ENCODE measurements around the gene ALKBH1.
A peak's percentile ranks its signal among the peaks of the same experiment; 100 is the strongest.
"Not testable (repeated sequence)": the region's sequence is repeated elsewhere in the genome, so short reads cannot be mapped to it uniquely, and the experiment has no call there.

The ALKBH1 gene

GRCh38 chr14:77667331-77667730 lies 40.5 kb downstream of the ALKBH1 start:
- no peak for DNase-seq

- no peak for DNase-seq
Measured at GRCh38 chr14:77663293-77663692, 44.5 kb downstream of the ALKBH1 start.

- DNase-seq, result not testable (repeated sequence)
Measured at GRCh38 chr14:77661562-77661961, 46.3 kb downstream of the ALKBH1 start.

DNA sequence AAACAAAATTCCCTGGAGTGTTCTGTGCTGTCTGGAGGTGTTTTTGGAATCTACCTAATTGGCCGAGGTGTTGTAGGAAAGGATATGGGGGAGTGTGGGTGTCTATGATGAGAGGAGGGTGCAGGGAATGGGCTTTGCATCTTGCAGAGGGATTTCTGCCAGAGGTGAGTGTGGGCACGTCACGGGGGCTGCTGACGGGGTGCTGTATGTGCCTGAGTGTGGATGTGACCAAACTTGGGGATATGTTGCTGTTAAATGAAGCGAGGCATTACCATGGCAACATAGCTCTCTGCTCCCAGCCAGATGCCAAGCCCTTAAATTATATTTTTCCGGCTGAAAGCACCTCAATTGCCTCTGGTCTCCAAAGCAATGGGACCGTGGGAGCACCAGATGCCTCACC lies 47.1 kb downstream of the ALKBH1 start:
- DNase-seq, result no peak

DNA sequence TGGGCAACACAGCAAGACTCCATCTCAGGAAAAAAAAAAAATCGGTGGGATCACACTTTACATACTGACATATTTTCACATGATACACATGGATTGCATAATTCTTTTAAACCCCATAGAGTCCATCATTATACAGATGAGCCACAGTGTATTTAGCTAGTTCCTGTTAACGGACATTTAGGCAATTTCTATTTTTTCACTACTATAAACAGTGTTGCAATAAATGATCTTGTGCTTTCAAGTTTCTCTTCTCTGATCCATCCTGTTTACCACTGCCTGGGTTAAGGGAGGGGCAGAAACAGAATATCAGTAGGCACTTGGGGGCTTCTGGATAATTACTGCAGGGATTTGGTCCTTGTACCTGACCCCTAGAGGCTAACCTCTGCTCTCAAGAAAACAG lies 48.0 kb downstream of the ALKBH1 start:
- DNase-seq, result no peak

DNA sequence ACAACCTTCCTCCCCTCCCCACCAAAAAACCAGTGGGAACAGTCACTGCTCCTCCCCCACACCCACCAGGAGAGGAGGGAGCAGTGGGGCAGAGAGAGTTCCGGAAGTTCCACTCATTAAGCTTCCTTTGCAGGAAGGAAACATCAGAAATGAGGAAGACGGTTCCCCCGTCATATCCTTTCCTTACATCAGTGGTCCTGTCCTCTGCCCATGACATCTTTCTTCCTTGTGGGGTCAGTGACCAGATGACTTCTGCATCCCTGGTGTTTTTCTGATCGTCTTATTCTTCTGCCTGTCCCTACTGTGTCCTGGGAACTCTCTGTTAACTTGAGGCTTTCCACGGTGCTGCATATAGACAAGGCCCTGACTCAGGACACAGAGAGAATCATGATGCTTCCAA lies 50.5 kb downstream of the ALKBH1 start:
- DNase-seq, result no peak

DNA sequence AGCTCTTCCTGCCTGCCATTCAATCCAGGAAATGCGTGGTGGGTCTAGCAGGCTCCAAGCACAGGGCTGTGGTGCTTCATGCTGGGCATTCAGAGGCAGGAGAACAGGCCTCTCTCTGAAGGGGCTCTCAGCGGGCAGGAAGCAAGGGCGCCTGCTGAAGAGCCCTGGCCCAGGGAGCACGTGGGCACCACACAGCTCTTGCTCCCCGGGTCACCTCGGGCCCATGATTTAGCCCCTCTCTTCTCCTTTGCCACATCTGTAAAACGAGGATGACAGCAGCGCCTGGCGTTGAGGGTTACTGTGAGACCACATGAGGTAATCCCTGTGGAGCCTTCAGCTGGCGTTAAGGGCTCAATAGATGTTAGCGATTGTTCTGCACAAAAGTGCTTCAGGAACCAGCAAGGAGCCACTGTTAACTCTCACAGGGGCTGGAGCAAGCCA lies 53.8 kb downstream of the ALKBH1 start:
- DNase-seq, result peak; percentile 72

DNA sequence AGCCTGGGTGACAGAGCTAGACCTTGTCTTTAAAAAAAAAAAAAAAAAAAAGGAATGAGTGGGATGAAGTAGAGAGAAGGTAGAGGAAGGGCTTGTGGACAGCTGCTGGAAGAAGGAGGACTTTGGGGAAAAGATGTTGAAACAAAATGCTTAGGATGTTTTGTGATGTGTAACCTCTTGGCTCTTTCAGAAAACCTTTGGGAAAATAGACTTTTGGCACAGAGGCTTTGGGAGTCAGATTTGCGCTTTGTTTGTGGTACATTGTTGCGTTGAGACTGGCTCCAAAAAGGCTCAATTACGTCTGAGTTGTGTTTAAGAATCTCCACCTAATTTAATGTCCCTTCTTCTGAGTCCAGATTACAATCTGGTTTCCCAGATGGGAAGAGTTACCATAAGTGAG lies 58.5 kb downstream of the ALKBH1 start:
- no peak for DNase-seq

DNA sequence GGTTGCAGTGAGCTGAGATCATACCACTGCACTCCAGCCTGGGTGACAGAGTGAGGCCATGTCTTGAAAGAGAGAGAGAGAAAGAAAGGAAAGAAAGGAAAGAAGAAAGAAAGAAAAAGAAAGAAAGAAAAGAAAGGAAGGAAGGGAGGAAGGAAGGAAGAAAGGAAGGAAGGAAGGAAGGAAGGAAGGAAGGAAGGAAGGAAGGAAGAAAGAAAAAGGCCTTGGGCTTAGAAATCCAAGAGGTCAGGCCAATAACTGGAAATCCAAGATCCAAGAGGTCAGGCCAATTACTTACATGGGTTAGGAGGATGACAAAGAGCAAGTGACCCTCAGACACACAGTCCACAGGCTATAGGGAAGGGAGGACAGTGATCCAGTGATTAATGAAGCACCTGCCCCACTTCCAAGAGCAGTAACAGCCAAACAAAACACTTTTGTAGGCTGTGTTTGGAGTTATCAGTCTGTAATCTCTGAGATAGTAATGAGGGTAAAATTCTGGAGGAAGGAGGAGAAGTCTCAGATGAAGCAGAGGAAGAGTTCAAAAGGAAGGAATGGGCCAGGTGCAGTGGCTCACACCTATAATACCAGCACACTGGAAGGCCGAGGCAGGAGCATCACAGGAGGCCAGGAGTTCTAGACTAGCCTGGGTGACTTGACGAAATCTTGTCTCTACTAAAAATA lies 59.2 kb downstream of the ALKBH1 start:
- DNase-seq, result no peak

- DNase-seq, result no peak
Measured at GRCh38 chr14:77647853-77648252, 60.0 kb downstream of the ALKBH1 start.

DNA sequence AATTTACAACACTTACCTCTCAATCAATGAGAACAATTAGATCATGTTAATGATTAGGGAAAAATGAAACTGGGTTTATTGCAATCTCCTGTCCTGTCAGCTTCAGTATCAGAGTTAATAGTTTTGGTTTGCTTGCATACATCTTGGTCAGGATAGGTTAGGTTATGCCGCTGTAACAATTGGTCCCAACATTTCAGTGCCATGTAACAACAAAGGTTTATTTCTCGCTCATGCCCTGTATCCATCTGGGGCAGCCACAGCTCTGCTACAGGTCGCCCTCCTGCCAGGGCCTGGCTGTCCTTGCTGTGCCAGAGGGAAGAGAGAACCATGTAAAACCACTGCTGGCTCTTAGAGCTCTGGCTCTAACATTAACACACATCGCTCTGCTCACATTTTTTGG lies 60.9 kb downstream of the ALKBH1 start:
- DNase-seq, result no peak

DNA sequence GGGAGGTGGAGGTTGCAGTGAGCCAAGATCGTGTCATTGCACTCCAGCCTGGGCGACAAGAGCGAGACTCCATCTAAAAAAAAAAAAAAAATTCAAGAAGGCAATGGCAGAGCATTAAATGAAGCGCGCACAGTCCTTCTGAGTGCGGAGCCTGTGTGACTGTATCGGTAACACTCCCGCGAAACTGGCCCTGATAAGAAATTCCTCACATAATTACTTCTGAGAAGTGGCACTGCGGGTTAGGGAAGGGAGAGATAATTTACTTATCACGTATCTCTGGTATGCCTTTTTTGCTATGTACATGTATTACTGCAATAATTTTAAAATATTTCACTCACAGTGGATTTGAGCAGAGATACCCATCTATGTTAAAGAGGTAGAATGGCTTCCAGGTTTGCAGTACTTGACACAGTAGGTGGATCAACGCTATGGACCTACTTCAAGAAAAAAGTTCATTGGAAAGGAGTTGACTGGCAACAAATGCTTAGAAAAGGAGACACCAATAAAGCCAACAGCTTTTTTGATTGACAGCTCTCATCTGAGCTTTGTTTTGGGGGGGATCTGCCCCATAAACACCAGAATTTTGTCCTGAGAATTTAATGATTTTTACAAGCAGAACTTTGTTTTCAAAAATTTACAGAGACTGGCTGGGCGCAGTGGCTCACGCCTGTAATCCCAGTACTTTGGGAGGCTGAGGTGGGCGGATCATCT lies 62.1 kb downstream of the ALKBH1 start:
- no peak for DNase-seq

- DNase-seq, result no peak
Measured at GRCh38 chr14:77642407-77642806, 65.4 kb downstream of the ALKBH1 start.

- DNase-seq, result peak; percentile 37
Measured at GRCh38 chr14:77641534-77642341, 66.1 kb downstream of the ALKBH1 start.

GRCh38 chr14:77640756-77641533 lies 66.9 kb downstream of the ALKBH1 start:
- no peak for DNase-seq

DNA sequence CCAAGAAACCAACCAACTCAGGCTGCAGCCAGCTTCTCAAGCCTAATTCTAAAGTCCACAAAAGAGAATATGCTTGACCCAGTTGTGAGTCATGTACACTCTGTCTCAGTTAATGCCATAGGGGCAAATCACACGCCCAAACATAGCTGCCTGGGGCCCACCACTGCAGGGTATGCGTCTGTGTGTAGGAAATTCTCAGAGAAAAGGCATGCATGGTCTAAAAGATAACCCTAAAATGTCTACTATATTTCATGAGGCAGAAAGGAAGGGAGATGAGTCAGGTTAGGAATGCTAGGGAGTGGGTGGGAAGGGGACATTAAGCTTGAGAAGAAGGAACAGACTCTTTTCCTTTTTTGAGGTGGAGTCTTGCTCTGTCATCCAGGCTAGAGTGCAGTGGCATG lies 69.1 kb downstream of the ALKBH1 start:
- DNase-seq, result no peak

GRCh38 chr14:77635869-77636268 lies 72.0 kb downstream of the ALKBH1 start:
- DNase-seq, result peak; percentile 94

DNA sequence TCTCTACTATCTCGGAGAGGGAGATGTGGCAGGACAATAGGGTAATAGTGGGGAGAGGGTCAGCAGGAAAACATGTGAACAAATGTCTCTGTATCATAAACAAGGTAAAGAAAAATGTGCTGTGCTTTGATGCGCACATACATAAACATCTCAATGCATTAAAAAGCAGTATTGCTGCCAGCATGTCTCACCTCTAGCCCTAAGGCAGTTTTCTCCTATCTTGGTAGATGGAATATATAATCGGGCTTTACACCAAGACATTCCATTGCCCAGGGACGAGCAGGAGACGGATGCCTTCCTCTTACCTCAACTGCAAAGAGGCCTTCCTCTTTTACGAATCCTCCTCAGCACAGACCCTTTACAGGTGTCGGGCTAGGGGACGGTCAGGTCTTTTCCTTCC lies 72.4 kb downstream of the ALKBH1 start:
- not testable (repeated sequence) for DNase-seq

- no peak for DNase-seq
Measured at GRCh38 chr14:77630111-77630510, 77.7 kb downstream of the ALKBH1 start.

GRCh38 chr14:77625360-77625759 lies 82.5 kb downstream of the ALKBH1 start:
- DNase-seq, result no peak

DNA sequence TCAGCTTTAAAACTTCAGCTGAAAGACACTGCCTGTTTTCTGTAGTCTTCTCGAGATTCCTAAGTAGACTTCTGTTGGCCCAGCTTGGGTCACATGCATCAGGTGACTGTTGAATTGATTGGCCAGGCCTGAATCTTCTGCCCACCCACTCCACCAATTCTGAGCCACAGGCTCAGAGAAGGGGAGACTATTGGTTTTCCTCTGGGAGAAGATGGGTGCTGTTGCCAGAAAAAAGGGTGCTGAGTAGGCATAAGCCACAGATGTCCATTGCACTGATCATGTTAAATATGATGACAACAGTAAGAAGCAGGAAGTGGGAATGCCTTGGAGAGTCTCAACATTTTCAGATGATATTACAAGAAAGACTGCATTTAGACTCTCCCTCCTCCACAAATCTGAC lies 84.6 kb downstream of the ALKBH1 start:
- no peak for DNase-seq
